Measurements from ENCODE around the gene CMSS1.

GRCh38 chr3:99909714-99910495 is 92.2 kb downstream of the CMSS1 start:
- TF ChIP-seq POLR2AphosphoS5 (IDR thresholded peaks at IDR 0.05; ENCODE audit: low read depth) = no peak
- no peak for TF ChIP-seq CTCF (IDR thresholded peaks at IDR 0.05; ENCODE audit: insufficient read depth, low read length)
